Amniotic stem cell (primary cell): ENCODE results near the gene SULT1C4.
"Not testable (repeated sequence)": the region's sequence is repeated elsewhere in the genome, so short reads cannot be mapped to it uniquely, and the experiment has no call there.

ENCODE experiments used
- DNase-seq: peaks from one replicate; lab custom pipeline; 2025; lab: John Stamatoyannopoulos, UW

Gene SULT1C4

DNA sequence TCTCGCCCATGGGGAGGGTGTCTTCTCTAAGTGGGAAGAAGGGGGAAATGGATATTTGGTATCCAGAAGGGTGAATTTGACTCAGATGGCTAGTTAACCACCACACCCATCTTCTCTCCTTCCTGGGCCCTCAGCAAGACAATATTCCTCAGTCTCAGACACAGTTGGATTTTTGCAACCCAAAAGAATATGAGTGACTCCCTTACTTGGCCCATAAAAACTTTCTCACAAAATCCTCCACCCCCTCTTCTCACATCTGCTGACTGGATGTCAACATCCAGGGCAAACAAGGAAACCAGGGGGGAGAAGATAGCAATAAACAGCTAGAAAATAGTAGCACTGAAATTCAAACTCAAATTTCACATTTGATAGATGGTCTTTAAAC lies 35.9 kb downstream of the SULT1C4 start:
- DNase-seq = no peak

DNA sequence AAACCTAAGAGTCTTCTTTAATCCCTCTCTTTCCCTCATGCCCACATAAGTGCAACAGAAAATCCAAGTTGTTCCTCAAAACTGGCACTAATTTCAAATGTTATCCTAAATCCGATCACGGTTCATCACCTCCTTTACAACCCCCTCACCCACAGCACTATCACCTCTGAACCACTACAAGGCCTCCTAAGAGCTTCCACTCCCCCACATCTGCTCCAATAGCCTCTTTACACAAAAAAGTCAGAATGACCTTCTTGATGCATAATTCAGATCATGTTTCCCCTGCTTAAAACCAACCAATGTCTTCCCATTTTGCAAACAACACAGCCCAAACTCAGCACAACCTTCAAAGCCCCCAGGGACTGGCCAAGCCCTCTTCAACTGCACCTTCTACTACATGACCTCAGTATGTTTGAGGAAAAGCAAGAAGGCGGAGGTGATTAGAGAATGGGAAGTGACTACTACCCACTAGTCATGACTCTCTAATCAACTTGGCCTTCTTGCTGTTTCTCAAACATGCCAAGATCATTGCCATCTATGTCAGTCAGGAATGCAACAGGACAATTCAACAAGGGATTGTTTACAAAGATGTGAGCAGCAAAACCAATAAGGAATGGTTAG lies 36.6 kb downstream of the SULT1C4 start:
- DNase-seq = no peak

DNA sequence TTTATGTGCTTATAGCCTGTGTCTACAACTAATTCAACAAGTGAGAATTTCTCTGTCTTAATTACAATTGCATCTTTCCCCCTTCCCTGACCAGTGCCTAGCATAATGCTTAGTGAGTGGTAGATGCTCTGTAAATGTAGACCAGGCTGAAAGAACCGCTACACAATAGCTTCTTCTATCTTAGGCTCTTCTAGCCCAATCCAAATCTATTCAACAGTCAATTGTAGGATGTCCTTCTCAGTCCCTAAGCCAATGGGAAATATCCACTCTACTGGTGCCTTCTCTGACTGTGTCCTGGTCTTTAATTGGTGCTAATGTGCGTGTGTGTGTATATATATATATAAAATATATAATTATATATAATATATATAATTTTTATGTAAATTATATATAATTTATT lies 37.2 kb downstream of the SULT1C4 start:
- DNase-seq = no peak

DNA sequence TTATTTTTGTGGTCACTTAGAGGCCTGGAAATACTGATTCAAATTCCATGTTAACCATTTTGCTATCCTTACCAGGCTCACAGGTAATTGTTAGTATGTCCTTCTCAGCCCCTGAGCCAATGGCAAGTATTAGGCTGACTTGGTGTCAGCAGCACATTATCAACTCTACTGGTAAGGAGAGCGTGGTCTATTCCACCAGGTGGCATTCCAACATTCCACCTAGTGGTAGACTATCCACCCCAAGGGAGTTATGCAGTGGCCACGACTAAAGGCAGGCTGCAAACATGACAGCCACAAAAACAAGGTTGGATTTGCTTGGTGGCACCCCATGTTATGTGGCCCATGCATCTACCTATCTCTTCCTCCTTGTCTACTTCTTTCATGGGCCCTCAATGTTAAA lies 39.5 kb downstream of the SULT1C4 start:
- no peak for DNase-seq

DNA sequence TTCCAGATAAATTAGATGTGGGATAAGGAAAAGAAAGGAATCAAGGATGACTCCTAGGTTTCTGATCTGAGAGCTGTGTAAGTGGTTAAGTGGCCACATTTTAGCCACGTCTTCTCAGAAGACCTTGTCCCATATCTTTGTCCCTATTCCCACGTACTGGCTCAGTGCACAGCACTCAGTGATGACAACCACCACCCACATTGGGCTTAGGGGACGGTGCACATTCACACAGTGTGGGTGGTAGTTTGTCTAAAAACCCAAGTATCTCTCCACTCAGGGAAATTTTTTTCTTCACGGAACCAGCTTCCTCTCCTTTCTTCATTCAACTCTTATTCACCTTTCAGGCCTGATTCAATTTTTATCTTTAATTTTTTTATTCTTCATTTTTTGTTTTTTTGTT lies 40.7 kb downstream of the SULT1C4 start:
- no peak for DNase-seq

DNA sequence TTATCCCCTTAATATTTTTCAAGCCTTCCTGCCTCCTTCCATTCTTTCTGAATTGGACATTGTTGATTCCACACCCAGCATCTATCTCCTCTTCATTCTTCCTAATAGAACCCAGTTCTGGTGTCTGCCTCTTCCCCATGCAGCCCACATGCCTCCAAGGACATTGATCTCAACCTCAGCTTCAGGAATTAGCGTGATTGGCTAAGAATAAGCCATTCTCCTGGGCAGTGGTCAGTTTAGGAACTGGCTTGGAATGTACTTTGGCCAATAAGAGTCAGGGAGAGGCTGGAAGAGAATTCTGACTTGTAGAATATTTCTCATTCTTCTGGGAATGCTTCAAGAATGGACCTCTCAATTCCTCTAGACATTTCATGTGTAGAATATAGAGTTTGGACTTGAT lies 45.3 kb downstream of the SULT1C4 start:
- no peak for DNase-seq

DNA sequence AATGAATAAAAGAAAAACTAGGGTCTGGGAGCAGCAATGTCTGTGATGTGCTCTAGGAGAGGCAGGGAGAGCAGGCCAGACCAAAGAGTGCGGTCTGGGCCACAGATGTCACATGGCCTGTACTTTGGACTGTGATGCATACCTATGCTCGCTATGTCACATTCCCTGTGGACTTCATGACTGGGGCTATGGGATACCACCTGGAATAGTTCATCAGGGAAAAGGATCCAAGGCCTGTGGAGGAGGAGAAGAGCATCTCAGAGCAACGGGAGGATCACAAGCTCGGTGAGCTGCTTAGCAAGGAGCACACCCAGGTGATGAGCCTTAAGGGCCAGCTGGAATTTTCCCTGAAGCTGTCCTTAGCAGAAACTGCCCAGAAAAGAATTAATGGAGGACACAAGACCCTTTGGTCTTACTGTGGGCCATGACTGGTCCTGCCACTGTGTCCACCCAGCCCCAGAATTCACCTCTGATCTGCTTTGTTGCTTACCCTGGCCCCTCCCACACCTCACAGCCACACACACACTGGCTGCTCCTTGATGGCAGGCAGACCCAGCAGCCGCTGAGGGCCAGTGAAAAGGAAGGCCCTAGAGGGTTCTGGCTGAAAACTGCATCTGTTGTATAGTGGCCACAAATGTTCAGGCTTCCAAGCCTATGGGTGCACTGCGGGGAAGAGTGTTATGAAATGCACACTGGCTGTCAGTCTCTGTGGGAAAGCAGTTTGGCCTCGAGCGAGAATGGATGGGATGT lies 45.9 kb downstream of the SULT1C4 start:
- no peak for DNase-seq

DNA sequence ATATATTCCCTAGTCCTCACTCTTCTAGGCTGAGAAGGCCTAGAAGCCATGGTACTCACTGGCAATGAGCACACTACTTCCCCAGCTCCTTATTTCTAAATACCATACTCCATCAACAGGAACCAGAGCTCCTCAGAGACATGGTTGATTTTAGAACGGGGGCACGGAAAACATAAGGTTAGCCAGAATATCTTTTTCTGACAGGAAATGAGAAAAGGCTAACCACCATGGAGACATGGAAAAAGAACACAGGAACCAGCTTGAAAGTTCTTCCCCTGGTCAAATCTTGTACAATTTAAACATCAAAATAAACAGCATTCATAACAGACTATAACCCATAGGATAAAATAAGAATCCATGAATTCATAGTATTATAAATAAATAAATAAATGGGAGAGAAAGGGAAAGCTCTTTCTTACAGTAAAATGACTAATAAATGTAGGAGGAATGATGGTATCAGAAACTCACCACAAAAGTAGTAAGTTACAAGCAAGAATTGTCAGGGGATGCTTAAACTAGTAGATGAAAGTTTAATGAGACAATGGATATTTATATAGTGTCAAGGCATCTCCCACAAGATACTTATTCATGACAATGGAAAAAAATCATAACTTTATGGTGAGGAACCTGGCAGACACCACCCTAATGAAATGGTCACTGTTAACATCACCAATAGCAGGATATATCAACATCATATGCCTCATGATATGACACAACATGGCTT lies 50.7 kb downstream of the SULT1C4 start:
- DNase-seq = no peak

DNA sequence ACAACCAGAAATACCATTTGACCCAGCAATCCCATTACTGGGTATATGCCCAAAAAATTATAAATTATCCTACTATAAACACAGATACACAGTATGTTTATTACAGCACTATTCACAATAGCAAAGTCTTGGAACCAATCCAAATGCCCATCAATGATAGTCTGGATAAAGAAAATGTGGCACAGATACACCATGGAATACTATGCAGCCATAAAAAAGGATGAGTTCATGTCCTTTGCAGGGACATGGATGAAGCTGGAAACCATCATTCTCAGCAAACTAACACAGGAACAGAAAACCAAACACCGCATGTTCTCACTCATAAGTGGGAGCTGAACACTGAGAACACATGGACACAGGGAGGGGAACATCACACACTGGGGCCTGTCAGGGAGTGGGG lies 57.8 kb downstream of the SULT1C4 start:
- not testable (repeated sequence) for DNase-seq

DNA sequence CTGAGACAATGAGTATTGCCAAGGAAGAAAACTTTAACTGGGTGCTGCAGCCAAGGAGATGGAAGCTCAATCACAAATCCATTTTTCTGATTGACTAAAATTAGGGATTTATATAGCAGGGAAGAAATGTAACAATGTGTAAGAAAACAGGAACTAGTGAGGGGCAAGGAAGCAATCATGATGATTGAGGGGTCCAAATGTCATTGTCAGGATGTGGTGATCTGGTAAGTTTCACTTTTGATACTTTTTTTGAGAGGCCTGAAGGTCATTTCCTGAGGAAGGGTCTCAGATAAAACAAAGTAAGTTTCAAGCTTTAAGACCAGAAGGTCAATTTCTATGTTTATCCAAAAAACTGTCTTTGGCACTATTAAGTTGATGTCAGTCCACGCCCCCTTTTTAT lies 59.2 kb downstream of the SULT1C4 start:
- no peak for DNase-seq
